HepG2 (cell line): Measurements from ENCODE around the gene HDAC4. TPM values are rescaled to one million over a fixed set of nuclear protein-coding genes. Genes with fewer than 3 reads are reported as not detected.

ENCODE experiments used
- ATAC-seq: fragments of 200-7000 bp; cut with Tn5 transposase; 3 replicates; pipeline ENCODE4 v1.9.1; 2020; ENCODE audit warnings: mild to moderate bottlenecking, moderate library complexity
- BruUV-seq: library from RNA; stranded (reverse); fragments of 400-500 nt; replicated peaks from 2 replicates; lab custom pipeline; 2021; lab: Mats Ljungman, UMichigan
- CTCF ChIA-PET: fragments of 300-600 bp; formaldehyde crosslinking; extraction: SDS; loops from one replicate; lab custom pipeline; 2021; ENCODE audit warnings: low total read pairs, inconsistent platforms, low intra/inter-chr PET ratio; lab: Yijun Ruan, JAX
- POLR2A ChIA-PET: fragments of 350-600 bp; sonication (Branson Sonifier 250); formaldehyde crosslinking; loops from one replicate; lab custom pipeline; 2020; ENCODE audit warnings: antibody characterized with exemption, inconsistent platforms; lab: Yijun Ruan, JAX
- DNase-seq: peaks from one replicate; pipeline ENCODE4 v3.0.0-alpha.2; 2015; ENCODE audit warnings: low spot score
- FAIRE-seq: peaks from 3 replicates; lab custom pipeline; 2011; peaks lifted over from hg19 to GRCh38; lab: Jason Lieb, UNC
- H2AFZ ChIP-seq: one replicate; pipeline ENCODE4 v1.6.1; 2011; ENCODE audit warnings: low read length, inconsistent platforms
- H3K27ac ChIP-seq: fragments of 300-600 bp; 3 replicates; pipeline ENCODE4 v1.8.0; 2011; ENCODE audit warnings: mixed run types, mild to moderate bottlenecking, mixed read lengths, low read length, inconsistent platforms; ENCODE audit not compliant: insufficient read depth; ENCODE audit errors: extremely low read length
- H3K27me3 ChIP-seq, 2 experiments: fragments of 200-600 bp in 1 of 2; 2 replicates in 1 of 2; 3 replicates in 1 of 2; pipeline versions ENCODE4 v1.6.0 to v1.8.0; 2011; ENCODE audit warnings: low read length in 2 of 2, mild to moderate bottlenecking in 2 of 2, moderate library complexity in 2 of 2, inconsistent platforms in 1 of 2; ENCODE audit not compliant: insufficient read depth in 2 of 2, control insufficient read depth in 1 of 2
- H3K36me3 ChIP-seq, 2 experiments: fragments of 200-600 bp in 1 of 2; replicated peaks in 1 of 2; 2 replicates in 1 of 2; 3 replicates in 1 of 2; pipeline versions ENCODE4 v1.5.1 to v1.8.0; 2011; ENCODE audit warnings: low read length in 2 of 2, inconsistent platforms in 1 of 2; ENCODE audit not compliant: insufficient read depth in 2 of 2, control insufficient read depth in 1 of 2
- H3K4me1 ChIP-seq: 2 replicates; pipeline ENCODE4 v1.5.1; 2012; ENCODE audit warnings: low read length, inconsistent platforms; ENCODE audit not compliant: insufficient read depth
- H3K4me2 ChIP-seq: 2 replicates; pipeline ENCODE4 v1.6.0; 2011; ENCODE audit warnings: low read depth, low read length, inconsistent platforms
- H3K4me3 ChIP-seq, 3 experiments: fragments of 200-600 bp in 1 of 3; sonication (generic), shearing (Covaris generic) in 1 of 3; replicated peaks in 1 of 3; 2 replicates each; pipeline ENCODE4 v1.5.1; 2011 to 2016; ENCODE audit warnings: low read length in 3 of 3, inconsistent platforms in 2 of 3, low read depth in 2 of 3, mild to moderate bottlenecking in 2 of 3, control low read depth in 1 of 3, mixed read lengths in 1 of 3; ENCODE audit not compliant: insufficient read depth in 1 of 3
- H3K79me2 ChIP-seq: one replicate; pipeline ENCODE4 v1.6.1; 2011; ENCODE audit warnings: low read length, inconsistent platforms; ENCODE audit not compliant: insufficient read depth
- H3K9ac ChIP-seq: 2 replicates; pipeline ENCODE4 v1.6.0; 2011; ENCODE audit warnings: mild to moderate bottlenecking, low read depth, low read length, inconsistent platforms; ENCODE audit not compliant: insufficient read depth
- H3K9me3 ChIP-seq: 2 replicates; pipeline ENCODE4 v1.5.1; 2012; ENCODE audit warnings: mild to moderate bottlenecking, low read length
- H4K20me1 ChIP-seq: 2 replicates; pipeline ENCODE4 v1.6.0; 2011; ENCODE audit warnings: inconsistent platforms, mild to moderate bottlenecking, low read length, moderate library complexity; ENCODE audit not compliant: insufficient read depth
- FOXA1 ChIP-seq, 2 experiments: fragments of 450-650 bp in 1 of 2; sonication (generic) in 1 of 2; formaldehyde crosslinking in 1 of 2; IDR thresholded peaks; 2 replicates each; pipeline versions ENCODE4 v1.4.0 to v1.6.1; 2016 to 2020; ENCODE audit warnings: missing genetic modification reagents in 1 of 2
- HES4 ChIP-seq: sonication (generic); formaldehyde crosslinking; IDR thresholded peaks from 2 replicates; pipeline ENCODE4 v1.9.0; 2021; ENCODE audit warnings: mild to moderate bottlenecking, missing genetic modification reagents, borderline replicate concordance
- PATZ1 ChIP-seq: sonication (generic); formaldehyde crosslinking; IDR thresholded peaks from 2 replicates; pipeline ENCODE4 v1.4.0; 2020; ENCODE audit warnings: missing genetic modification reagents
- ZKSCAN8 ChIP-seq: IDR thresholded peaks from 2 replicates; pipeline ENCODE4 v1.6.1; 2016; ENCODE audit warnings: borderline replicate concordance, missing genetic modification reagents, missing compliant biosample characterization
- ZNF468 ChIP-seq: sonication (generic); formaldehyde crosslinking; IDR thresholded peaks from 2 replicates; pipeline ENCODE4 v1.8.0; 2022; ENCODE audit warnings: mild to moderate bottlenecking, moderate library complexity, missing genetic modification reagents
- ZNF598 ChIP-seq: sonication (generic); formaldehyde crosslinking; IDR thresholded peaks from 2 replicates; pipeline ENCODE4 v1.5.1; 2020; ENCODE audit warnings: mild to moderate bottlenecking, missing genetic modification reagents, borderline replicate concordance
- ZNF724P ChIP-seq: sonication (generic); formaldehyde crosslinking; IDR thresholded peaks from 2 replicates; pipeline ENCODE4 v1.8.0; 2022; ENCODE audit warnings: missing genetic modification reagents, borderline replicate concordance
- ZNF770 ChIP-seq: sonication (generic); formaldehyde crosslinking; IDR thresholded peaks from 2 replicates; pipeline ENCODE4 v1.5.0; 2020; ENCODE audit warnings: mild to moderate bottlenecking, missing genetic modification reagents
- ZNF839 ChIP-seq: sonication (generic); formaldehyde crosslinking; IDR thresholded peaks from 2 replicates; pipeline ENCODE4 v1.4.0; 2020; ENCODE audit warnings: missing genetic modification reagents, mild to moderate bottlenecking, borderline replicate concordance
- WGBS: methylation state at CpG from one replicate; pipeline ENCODE4 v1.1.6; 2017; ENCODE audit warnings: low lambda C conversion rate; 5-methylcytosine and 5-hydroxymethylcytosine counted together
- in situ Hi-C: cut with HindIII; loops from 2 replicates; pipeline ENCODE4 v1.10.0; 2017; ENCODE audit warnings: low pct_unique_long_range_greater_than_20kb; ENCODE audit not compliant: extremely low pct_ligation_motif_present
- intact Hi-C: fragments of 100-400 bp; cut with micrococcal nuclease; formaldehyde crosslinking; loops from one replicate; pipeline ENCODE4 v1.10.0; 2022; ENCODE audit not compliant: unreplicated experiment
- polyA plus RNA-seq, 8 experiments: library from polyadenylated mRNA; depleted of rRNA in 3 of 8; stranded (reverse) in 7 of 8; unstranded in 1 of 8; fragments of >200 nt; fragmentation: Illumina TruSeq in 4 of 8; extraction: Trizol in 4 of 8; gene quantifications; 2 replicates each; pipeline versions ENCODE4 v1.2.1 to v1.2.3, GENCODE V29; 2011 to 2016; ENCODE audit warnings: low read depth in 4 of 8, missing spikeins in 1 of 8, mixed read lengths in 1 of 8; ENCODE audit not compliant: insufficient read depth in 1 of 8
- total RNA-seq, 5 experiments: library from RNA; depleted of rRNA; stranded (reverse); fragments of >200 nt; fragmentation: Illumina TruSeq; extraction: Trizol; gene quantifications; 2 replicates each; pipeline ENCODE4 v1.2.3, GENCODE V29; 2016; ENCODE audit warnings: low read depth in 1 of 5

Gene HDAC4
- total and polyA plus RNA-seq, 2 of the 13 experiments (the other 11 are each of a cell fraction or from before 2014, with no cell fraction given), result 10.1 to 11.5 TPM

- DNase-seq (no peak), FAIRE-seq (no peak), ATAC-seq (peak; percentile 3; the same call in 1 of the 3 replicates)
- no peaks in the 10 kb centered on the region for H3K9me3 ChIP-seq
- H3K4me3 ChIP-seq, result no peak overlapping the region
- peaks cover 3 to 58% of the 10 kb centered on the region in 2 experiments for H3K27me3 ChIP-seq
- CTCF ChIA-PET, result interaction anchor here (2.9 kb wide), 1 partner anchor 72 kb away, joined by 15 read pairs; no protein-coding TSS in a partner anchor
- no peak overlapping the region for H3K9ac ChIP-seq
- H3K27ac ChIP-seq, result no peak overlapping the region
- no peaks in the 10 kb centered on the region for H3K36me3 ChIP-seq
- intact Hi-C loops (loop anchor here (1.0 to 10.0 kb wide), 2 partner anchors 72 to 850 kb away; no protein-coding TSS in a partner anchor), in situ Hi-C loops (loop anchor here (5.0 kb wide), 1 partner anchor 73 kb away; no protein-coding TSS in a partner anchor)
- WGBS, result 30% methylated on average over 13 of the region's 19 CpGs
- H3K4me1 ChIP-seq, result peaks cover 5% of the 10 kb centered on the region
- H4K20me1 ChIP-seq, result no peaks in the 10 kb centered on the region
- no peak overlapping the region for H3K4me2 ChIP-seq
- POLR2A ChIA-PET, result no interaction called here
- no peaks in the 10 kb centered on the region for H3K79me2 ChIP-seq
- TF ChIP-seq ZNF468 (CRISPR knock-in tag), result no peak
- TF ChIP-seq ZNF724P (CRISPR knock-in tag), result 0 out of 2 replicates have a peak, but pooled peaks have one; percentile 47
- TF ChIP-seq ZNF598 (CRISPR knock-in tag), result 0 out of 2 replicates have a peak, but pooled peaks have one; percentile 25
- BruUV-seq, result no TSS peak
- no peak overlapping the region for H2AFZ ChIP-seq
Observed at GRCh38 chr2:239034561-239035341, 366.1 kb downstream of the HDAC4 start.

GRCh38 chr2:239033801-239034560, 366.8 kb downstream of the HDAC4 start:
- POLR2A ChIA-PET, result no interaction called here
- no peak overlapping the region for H3K4me2 ChIP-seq
- intact Hi-C loops (loop anchor here (10.0 kb wide), 1 partner anchor 851 kb away; no protein-coding TSS in a partner anchor), in situ Hi-C loops (no loop called here)
- peaks cover 3 to 59% of the 10 kb centered on the region in 2 experiments for H3K27me3 ChIP-seq
- BruUV-seq, result no TSS peak
- H3K79me2 ChIP-seq, result no peaks in the 10 kb centered on the region
- no peak overlapping the region for H2AFZ ChIP-seq
- ATAC-seq, result no peak
- H3K4me3 ChIP-seq, result no peak overlapping the region
- CTCF ChIA-PET, result interaction anchor here (2.9 kb wide), 1 partner anchor 72 kb away, joined by 15 read pairs; no protein-coding TSS in a partner anchor
- 24% methylated on average over 10 of the region's 13 CpGs for WGBS
- H3K9ac ChIP-seq, result no peak overlapping the region
- no peaks in the 10 kb centered on the region for H3K4me1 ChIP-seq
- no peaks in the 10 kb centered on the region for H4K20me1 ChIP-seq
- no peak for FAIRE-seq
- no peaks in the 10 kb centered on the region for H3K36me3 ChIP-seq
- no peaks in the 10 kb centered on the region for H3K9me3 ChIP-seq
- DNase-seq, result no peak
- H3K27ac ChIP-seq, result no peak overlapping the region
- TF ChIP-seq PATZ1 (CRISPR knock-in tag) (no peak), ZKSCAN8 (CRISPR knock-in tag) (no peak), ZNF839 (CRISPR knock-in tag) (no peak), ZNF770 (CRISPR knock-in tag) (no peak), HES4 (no peak), FOXA1 (IDR thresholded peaks at IDR 0.05) (no peak), FOXA1 (CRISPR knock-in tag; IDR thresholded peaks at IDR 0.05) (no peak)
